Stimulated activated effector memory CD8-positive, alpha-beta T cell treated with anti-CD3 and anti-CD28 coated beads, Interleukin-12 subunit alpha, Interleukin-12 subunit beta, amount 100 ng/mL, for 72 hours (primary cell): Measurements from ENCODE around the gene FOSB.
A peak's percentile ranks its signal among the peaks of the same experiment; 100 is the strongest.

Experiments used
- ATAC-seq: fragments of 150-1000 bp; cut with Tn5 transposase; 2 replicates; pipeline ENCODE4 v1.10.0; 2021
- DNase-seq, 2 donors: peaks; one replicate each; pipeline ENCODE4 v3.0.0; 2021 to 2022; ENCODE audit warnings: low spot score in 2 of 2
- H3K27ac Mint-ChIP-seq: one replicate; pipeline ENCODE4 v1.8.0; 2022; ENCODE audit warnings: mild to moderate bottlenecking, mixed read lengths
- H3K36me3 Mint-ChIP-seq: one replicate; pipeline ENCODE4 v1.8.0; 2022; ENCODE audit warnings: mild to moderate bottlenecking, mixed read lengths
- H3K4me1 Mint-ChIP-seq: one replicate; pipeline ENCODE4 v1.8.0; 2022; ENCODE audit warnings: mixed read lengths
- H3K4me3 Mint-ChIP-seq: one replicate; pipeline ENCODE4 v1.8.0; 2022; ENCODE audit warnings: mild to moderate bottlenecking, mixed read lengths
- H3K9me3 Mint-ChIP-seq: one replicate; pipeline ENCODE4 v1.8.0; 2022; ENCODE audit warnings: mixed read lengths

The FOSB gene

DNA sequence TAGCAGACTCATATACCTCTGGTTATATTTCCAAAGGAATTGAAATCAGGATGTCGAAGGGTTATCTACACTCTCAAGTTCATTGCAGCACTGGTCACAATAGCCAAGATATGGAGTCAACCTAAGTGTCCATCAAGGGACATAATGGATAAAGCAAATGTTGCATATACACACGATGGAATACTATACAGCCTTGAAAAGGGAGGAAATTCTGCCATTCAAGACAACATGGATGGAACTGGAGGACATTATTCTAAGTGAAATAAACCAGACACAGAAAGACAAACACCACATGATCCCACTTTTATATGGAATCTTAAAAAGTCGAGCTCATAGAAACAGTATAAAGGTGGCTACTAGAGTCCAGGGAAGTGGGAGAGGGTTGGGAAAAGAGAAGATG, 30.5 kb upstream of the FOSB start:
- H3K4me3 Mint-ChIP-seq = no peak overlapping the region
- peaks cover 16% of the 10 kb centered on the region for H3K4me1 Mint-ChIP-seq
- no peak for ATAC-seq
- no peak for DNase-seq
- H3K27ac Mint-ChIP-seq = no peak overlapping the region
- no peaks in the 10 kb centered on the region for H3K36me3 Mint-ChIP-seq
- no peaks in the 10 kb centered on the region for H3K9me3 Mint-ChIP-seq

DNA sequence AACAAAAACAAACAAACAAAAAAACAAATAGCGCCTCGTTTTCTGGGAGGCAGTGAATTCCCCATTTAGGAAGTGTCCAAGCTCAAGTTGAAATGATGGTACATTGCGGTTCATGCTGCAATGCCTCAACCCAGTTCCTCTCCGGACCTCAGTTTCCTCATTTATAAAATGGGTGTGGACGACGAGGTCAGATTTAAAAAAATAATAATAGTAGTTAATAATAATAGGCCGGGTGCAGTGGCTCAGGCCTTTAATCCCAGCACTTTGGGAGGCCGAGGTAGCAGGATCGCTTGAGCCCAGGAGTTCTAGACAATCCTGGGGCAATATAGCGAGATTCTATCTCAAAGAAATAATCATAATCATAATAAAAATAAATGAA, 28.6 kb upstream of the FOSB start:
- Mint-ChIP-seq H3K4me1 (peaks cover 34% of the 10 kb centered on the region), H3K4me3 (peak overlapping the region; percentile 72), H3K9me3 (no peaks in the 10 kb centered on the region), H3K27ac (no peak overlapping the region), H3K36me3 (peaks cover 13% of the 10 kb centered on the region)
- ATAC-seq (no peak), DNase-seq (no peak)

- H3K4me1 Mint-ChIP-seq = peaks cover 40% of the 10 kb centered on the region
- peaks cover 13% of the 10 kb centered on the region for H3K36me3 Mint-ChIP-seq
- no peaks in the 10 kb centered on the region for H3K9me3 Mint-ChIP-seq
- DNase-seq (peak; percentile 93 to 95), ATAC-seq (peak; percentile 85)
- peak overlapping the region; percentile 72 for H3K4me3 Mint-ChIP-seq
- H3K27ac Mint-ChIP-seq = peak overlapping the region; percentile 87
These were observed 28.1 kb upstream of the FOSB start for GRCh38 chr19:45439569-45440258.

DNA sequence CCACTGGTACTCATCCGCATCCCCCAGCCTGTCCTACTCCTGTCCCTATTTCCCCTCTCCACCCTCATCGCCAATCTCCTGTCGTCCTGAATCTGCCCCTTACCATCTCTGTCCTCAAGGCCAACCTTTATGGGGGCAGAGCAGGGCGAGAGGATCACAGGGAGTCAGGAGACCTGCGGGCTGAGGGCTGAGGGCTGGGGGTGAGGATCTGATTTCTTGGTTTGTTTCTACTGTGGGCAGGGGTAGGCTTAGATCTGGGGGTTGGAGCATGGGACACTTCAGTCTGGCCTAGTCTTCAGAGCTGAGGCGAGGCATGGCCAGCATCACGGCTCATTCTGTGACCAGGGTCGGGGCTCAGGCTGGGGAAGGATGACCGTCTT, 27.5 kb upstream of the FOSB start:
- Mint-ChIP-seq H3K4me3 (peak overlapping the region; percentile 72), H3K36me3 (peaks cover 13% of the 10 kb centered on the region), H3K27ac (peak overlapping the region; percentile 87), H3K9me3 (no peaks in the 10 kb centered on the region), H3K4me1 (peaks cover 45% of the 10 kb centered on the region)
- ATAC-seq = no peak
- DNase-seq = peak in 1 of 2 donors; percentile 62

GRCh38 chr19:45440873-45441654, 26.7 kb upstream of the FOSB start:
- Mint-ChIP-seq H3K4me1 (peaks cover 53% of the 10 kb centered on the region), H3K4me3 (peak overlapping the region; percentile 72), H3K36me3 (peaks cover 13% of the 10 kb centered on the region), H3K27ac (peak overlapping the region; percentile 87), H3K9me3 (no peaks in the 10 kb centered on the region)
- ATAC-seq = no peak
- DNase-seq = no peak

GRCh38 chr19:45442408-45442777, 25.4 kb upstream of the FOSB start:
- Mint-ChIP-seq H3K27ac (peak overlapping the region; percentile 98), H3K9me3 (no peaks in the 10 kb centered on the region), H3K36me3 (peaks cover 20% of the 10 kb centered on the region), H3K4me3 (peak overlapping the region; percentile 90), H3K4me1 (peaks cover 61% of the 10 kb centered on the region)
- DNase-seq (no peak), ATAC-seq (no peak)

DNA sequence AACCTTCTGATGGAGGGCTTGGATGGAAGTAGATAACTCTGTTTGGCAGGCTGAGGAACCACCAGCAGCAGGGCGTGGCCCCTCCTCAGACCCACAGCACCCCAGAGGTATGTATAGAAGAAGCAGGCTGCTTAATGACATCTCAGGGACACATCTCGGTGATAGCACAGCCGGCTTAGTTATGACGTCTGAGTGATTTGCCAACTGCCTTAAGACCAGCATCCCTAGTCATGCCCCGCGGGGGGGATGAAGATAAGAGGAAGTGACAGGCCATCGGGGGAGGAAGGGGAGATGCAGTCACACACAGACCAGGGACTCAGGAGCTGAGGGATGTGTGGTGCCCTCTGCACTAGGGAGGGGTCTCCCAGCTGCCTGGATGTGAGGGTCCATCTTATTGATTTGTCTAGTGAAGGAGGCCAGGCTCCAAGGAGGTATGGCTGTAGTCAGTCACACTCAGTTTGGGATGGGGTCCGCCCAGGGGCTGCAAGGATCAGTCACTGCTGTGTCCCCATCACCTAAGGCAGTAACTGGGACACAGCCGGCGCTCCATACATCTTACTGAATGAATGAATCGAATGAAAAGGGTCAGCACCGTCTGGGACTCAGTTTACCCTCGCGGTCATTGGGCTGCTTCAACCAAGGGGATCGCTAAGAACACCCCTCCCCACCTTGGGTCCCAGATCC, 24.9 kb upstream of the FOSB start:
- Mint-ChIP-seq H3K4me1 (peaks cover 65% of the 10 kb centered on the region), H3K27ac (peak overlapping the region; percentile 98), H3K9me3 (no peaks in the 10 kb centered on the region), H3K4me3 (peak overlapping the region; percentile 90), H3K36me3 (peaks cover 20% of the 10 kb centered on the region)
- ATAC-seq = peak; percentile 2
- peak in 1 of 2 donors; percentile 64 for DNase-seq

DNA sequence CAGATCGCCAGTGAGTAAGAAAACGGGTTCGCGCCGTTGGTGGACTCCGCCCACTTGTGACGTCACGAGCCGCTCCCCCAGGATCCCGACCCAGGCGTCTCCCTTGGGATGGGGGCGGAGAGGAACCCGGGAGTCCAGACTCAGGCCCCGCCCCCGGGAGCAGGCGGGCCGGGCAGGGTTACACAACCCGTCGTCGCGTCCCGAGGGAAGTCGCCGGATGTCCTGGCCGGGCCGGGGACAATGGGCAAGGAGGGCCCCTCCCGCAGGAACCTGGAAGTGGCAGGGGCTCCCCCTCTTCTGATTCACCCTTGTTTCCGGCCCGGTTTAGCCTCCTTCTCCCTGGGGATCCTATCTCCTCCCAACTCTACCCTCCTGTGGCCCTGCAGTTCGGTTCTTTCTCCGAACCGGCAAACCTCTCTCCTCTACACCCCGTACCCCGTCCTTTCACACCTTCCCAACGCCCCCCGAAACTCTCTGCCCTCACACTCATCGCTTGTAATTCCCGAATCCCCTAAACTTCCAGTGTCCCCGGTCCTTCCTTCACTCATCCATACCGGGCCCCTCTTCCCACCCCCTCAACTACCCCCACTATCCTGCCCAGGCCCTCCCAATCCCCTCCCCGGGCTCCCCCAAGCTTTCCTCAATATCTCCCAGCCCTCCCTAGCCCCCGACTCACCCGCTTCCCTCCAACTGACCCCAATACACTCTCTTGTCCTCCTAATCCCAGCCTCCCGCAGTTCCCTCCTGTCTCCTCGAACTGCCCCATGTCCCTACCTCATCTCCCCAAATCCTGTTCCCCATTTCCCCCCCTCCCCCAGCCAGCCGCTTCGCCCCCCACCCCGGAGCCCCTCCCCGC, 24.1 kb upstream of the FOSB start:
- H3K36me3 Mint-ChIP-seq = peaks cover 21% of the 10 kb centered on the region
- peak overlapping the region; percentile 98 for H3K27ac Mint-ChIP-seq
- peaks cover 72% of the 10 kb centered on the region for H3K4me1 Mint-ChIP-seq
- H3K9me3 Mint-ChIP-seq = no peaks in the 10 kb centered on the region
- H3K4me3 Mint-ChIP-seq = peak overlapping the region; percentile 90
- DNase-seq (peak; percentile 56 to 84), ATAC-seq (peak; percentile 40)

GRCh38 chr19:45444318-45445041, 23.3 kb upstream of the FOSB start:
- ATAC-seq (peak; percentile 71), DNase-seq (peak; percentile 80 to 92)
- H3K4me3 Mint-ChIP-seq = peak overlapping the region; percentile 90
- peaks cover 80% of the 10 kb centered on the region for H3K4me1 Mint-ChIP-seq
- H3K36me3 Mint-ChIP-seq = peaks cover 29% of the 10 kb centered on the region
- H3K9me3 Mint-ChIP-seq = no peaks in the 10 kb centered on the region
- H3K27ac Mint-ChIP-seq = peak overlapping the region; percentile 98

DNA sequence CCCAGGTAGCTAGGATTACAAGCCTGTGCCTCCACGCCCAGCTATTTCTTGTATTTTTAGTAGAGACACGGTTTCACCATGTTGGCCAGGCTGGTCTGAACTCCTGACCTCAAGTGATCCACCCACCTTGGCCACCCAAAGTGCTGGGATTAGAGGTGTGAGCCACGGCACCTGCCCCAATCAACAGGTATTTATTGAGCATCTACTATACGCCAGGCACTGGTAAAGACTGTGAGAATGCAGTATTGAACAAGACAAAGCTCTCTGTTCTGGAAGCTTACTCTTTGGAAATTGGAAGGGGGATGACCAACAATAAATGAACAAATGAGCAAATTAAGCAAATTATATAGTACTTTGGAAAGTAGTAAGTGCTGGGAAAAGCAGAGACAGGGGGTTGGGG, 22.7 kb upstream of the FOSB start:
- peak overlapping the region; percentile 90 for H3K4me3 Mint-ChIP-seq
- ATAC-seq (no peak), DNase-seq (no peak)
- H3K4me1 Mint-ChIP-seq = peaks cover 81% of the 10 kb centered on the region
- H3K27ac Mint-ChIP-seq = peak overlapping the region; percentile 98
- H3K9me3 Mint-ChIP-seq = no peaks in the 10 kb centered on the region
- peaks cover 35% of the 10 kb centered on the region for H3K36me3 Mint-ChIP-seq

GRCh38 chr19:45446295-45446694, 21.5 kb upstream of the FOSB start:
- Mint-ChIP-seq H3K4me3 (no peak overlapping the region), H3K36me3 (peaks cover 47% of the 10 kb centered on the region), H3K9me3 (no peaks in the 10 kb centered on the region), H3K27ac (peak overlapping the region; percentile 26), H3K4me1 (peaks cover 79% of the 10 kb centered on the region)
- ATAC-seq = no peak
- peak in 1 of 2 donors; percentile 52 for DNase-seq

- H3K4me3 Mint-ChIP-seq = no peak overlapping the region
- H3K4me1 Mint-ChIP-seq = peaks cover 84% of the 10 kb centered on the region
- DNase-seq (no peak), ATAC-seq (no peak)
- H3K36me3 Mint-ChIP-seq = peaks cover 52% of the 10 kb centered on the region
- H3K27ac Mint-ChIP-seq = peak overlapping the region; percentile 99
- no peaks in the 10 kb centered on the region for H3K9me3 Mint-ChIP-seq
These were observed 20.9 kb upstream of the FOSB start for GRCh38 chr19:45446944-45447343.

- no peaks in the 10 kb centered on the region for H3K9me3 Mint-ChIP-seq
- peaks cover 46% of the 10 kb centered on the region for H3K36me3 Mint-ChIP-seq
- H3K4me1 Mint-ChIP-seq = peaks cover 78% of the 10 kb centered on the region
- H3K4me3 Mint-ChIP-seq = peak overlapping the region; percentile 87
- H3K27ac Mint-ChIP-seq = peak overlapping the region; percentile 99
- DNase-seq (no peak), ATAC-seq (no peak)
These were observed 19.4 kb upstream of the FOSB start for GRCh38 chr19:45448425-45448756.

GRCh38 chr19:45448887-45449299, 18.9 kb upstream of the FOSB start:
- H3K4me3 Mint-ChIP-seq = peak overlapping the region; percentile 87
- ATAC-seq (no peak), DNase-seq (no peak)
- H3K36me3 Mint-ChIP-seq = peaks cover 41% of the 10 kb centered on the region
- H3K4me1 Mint-ChIP-seq = peaks cover 76% of the 10 kb centered on the region
- peak overlapping the region; percentile 99 for H3K27ac Mint-ChIP-seq
- no peaks in the 10 kb centered on the region for H3K9me3 Mint-ChIP-seq
